ENCODE measurements around the gene FNDC3B. TPM values are rescaled to one million over a fixed set of nuclear protein-coding genes. Genes with fewer than 3 reads are reported as not detected.

Gene FNDC3B
- total RNA-seq, 1 donor from 2014 or later, result 29.5 TPM

DNA sequence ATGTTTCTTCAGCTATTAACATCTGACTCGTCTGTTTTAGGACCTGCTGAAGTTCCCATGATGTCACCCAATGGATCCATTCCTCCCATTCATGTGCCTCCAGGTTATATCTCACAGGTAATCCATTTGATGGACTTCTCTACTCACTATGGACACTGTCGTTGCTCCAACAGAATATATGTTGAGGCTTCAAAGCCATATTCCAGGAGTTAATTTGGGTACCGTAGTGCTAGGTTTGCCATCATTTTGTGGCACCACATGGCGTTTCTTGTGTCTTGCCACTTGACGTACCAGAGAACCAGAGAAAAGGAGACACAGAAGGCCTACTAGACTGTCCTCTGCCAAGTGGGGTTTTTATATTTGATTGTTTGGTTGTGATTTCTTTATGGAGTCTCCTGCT lies 187.5 kb downstream of the FNDC3B start:
- Histone ChIP-seq H3K4me1 (peaks cover 19% of the 10 kb centered on the region), H3K36me3 (no peaks in the 10 kb centered on the region), H2AFZ (replicated peaks) (no peak overlapping the region), H3K9ac (no peak overlapping the region), H3K79me2 (ENCODE audit: low read depth) (peaks cover 39% of the 10 kb centered on the region), H3K4me3 (no peak overlapping the region), H4K20me1 (ENCODE audit: low read depth) (peaks cover 18% of the 10 kb centered on the region), H3F3A (ENCODE audit: low read depth) (no peaks in the 10 kb centered on the region), H3K4me2 (no peak overlapping the region), H3K9me3 (ENCODE audit: low read depth) (no peaks in the 10 kb centered on the region), H3K27me3 (no peaks in the 10 kb centered on the region), H3K27ac (no peak overlapping the region)
- Mint-ChIP-seq H3K4me1 (peaks cover 45% of the 10 kb centered on the region), H3K9me3 (no peaks in the 10 kb centered on the region), H3K27ac (no peak overlapping the region), H3K27me3 (ENCODE audit: insufficient read depth, low read depth) (no peaks in the 10 kb centered on the region), H3K4me3 (no peak overlapping the region), H3K36me3 (peaks cover 40% of the 10 kb centered on the region)
- no peak for DNase-seq (ENCODE audit: low spot score)
- no peak for TF ChIP-seq EZH2 (IDR thresholded peaks at IDR 0.05)
- TF ChIP-seq EZH2phosphoT487 (IDR thresholded peaks at IDR 0.05), result no peak
- TF ChIP-seq, protein P1, sequence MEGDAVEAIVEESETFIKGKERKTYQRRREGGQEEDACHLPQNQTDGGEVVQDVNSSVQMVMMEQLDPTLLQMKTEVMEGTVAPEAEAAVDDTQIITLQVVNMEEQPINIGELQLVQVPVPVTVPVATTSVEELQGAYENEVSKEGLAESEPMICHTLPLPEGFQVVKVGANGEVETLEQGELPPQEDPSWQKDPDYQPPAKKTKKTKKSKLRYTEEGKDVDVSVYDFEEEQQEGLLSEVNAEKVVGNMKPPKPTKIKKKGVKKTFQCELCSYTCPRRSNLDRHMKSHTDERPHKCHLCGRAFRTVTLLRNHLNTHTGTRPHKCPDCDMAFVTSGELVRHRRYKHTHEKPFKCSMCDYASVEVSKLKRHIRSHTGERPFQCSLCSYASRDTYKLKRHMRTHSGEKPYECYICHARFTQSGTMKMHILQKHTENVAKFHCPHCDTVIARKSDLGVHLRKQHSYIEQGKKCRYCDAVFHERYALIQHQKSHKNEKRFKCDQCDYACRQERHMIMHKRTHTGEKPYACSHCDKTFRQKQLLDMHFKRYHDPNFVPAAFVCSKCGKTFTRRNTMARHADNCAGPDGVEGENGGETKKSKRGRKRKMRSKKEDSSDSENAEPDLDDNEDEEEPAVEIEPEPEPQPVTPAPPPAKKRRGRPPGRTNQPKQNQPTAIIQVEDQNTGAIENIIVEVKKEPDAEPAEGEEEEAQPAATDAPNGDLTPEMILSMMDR (IDR thresholded peaks at IDR 0.05), result no peak

DNA sequence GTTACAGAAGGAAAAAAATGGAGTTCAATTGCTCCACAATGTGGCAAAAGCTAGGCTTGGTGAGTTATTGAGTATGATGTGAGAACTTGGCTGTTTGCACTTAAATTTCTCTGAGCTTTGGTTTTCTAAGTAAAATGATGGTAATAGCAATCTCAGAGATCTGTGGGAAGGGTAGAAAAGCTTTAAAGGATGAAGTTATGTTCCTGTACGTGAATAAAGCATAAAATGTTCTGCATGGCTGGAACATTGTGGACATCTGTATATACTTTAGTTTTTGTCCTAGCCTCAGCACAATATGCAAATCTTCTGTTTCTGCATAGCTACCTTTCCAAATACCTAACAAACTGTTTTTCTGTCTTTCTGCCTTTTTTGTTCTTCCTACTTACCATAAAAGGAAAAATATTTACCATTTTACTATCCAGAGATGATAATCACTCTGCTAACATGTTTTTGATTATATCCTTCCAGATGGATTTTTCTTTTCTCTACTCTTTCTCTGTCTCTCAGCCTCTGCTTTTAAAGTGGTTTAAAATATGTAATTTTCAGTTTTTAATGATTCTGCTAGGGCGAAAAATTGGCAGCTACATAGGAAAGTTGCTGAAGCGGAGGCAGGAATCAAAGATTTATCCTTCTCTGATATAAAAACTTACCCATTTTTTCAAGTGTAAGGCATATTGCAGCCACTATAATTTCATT lies 188.1 kb downstream of the FNDC3B start:
- no peak overlapping the region for H3K27ac Mint-ChIP-seq
- H3K27me3 Mint-ChIP-seq (ENCODE audit: insufficient read depth, low read depth), result peaks cover 2% of the 10 kb centered on the region
- no peaks in the 10 kb centered on the region for H3K36me3 ChIP-seq
- no peak overlapping the region for H3K4me3 Mint-ChIP-seq
- peak overlapping the region; percentile 4 for H3K4me2 ChIP-seq
- no peak overlapping the region for H3K4me3 ChIP-seq
- H3K4me1 ChIP-seq, result peaks cover 16% of the 10 kb centered on the region
- no peaks in the 10 kb centered on the region for H3K27me3 ChIP-seq
- H3K36me3 Mint-ChIP-seq, result peaks cover 43% of the 10 kb centered on the region
- no peaks in the 10 kb centered on the region for H3K9me3 Mint-ChIP-seq
- peaks cover 45% of the 10 kb centered on the region for H3K4me1 Mint-ChIP-seq
- no peak for DNase-seq (ENCODE audit: low spot score)
- H3F3A ChIP-seq (ENCODE audit: low read depth), result no peaks in the 10 kb centered on the region
- H2AFZ ChIP-seq (replicated peaks), result no peak overlapping the region
- H3K9me3 ChIP-seq (ENCODE audit: low read depth), result no peaks in the 10 kb centered on the region
- H3K9ac ChIP-seq, result no peak overlapping the region
- H3K27ac ChIP-seq, result peak overlapping the region; percentile 36
- H4K20me1 ChIP-seq (ENCODE audit: low read depth), result peaks cover 12% of the 10 kb centered on the region
- TF ChIP-seq, protein P1 (IDR thresholded peaks at IDR 0.05), result no peak
- TF ChIP-seq EZH2 (IDR thresholded peaks at IDR 0.05) (no peak), EZH2phosphoT487 (IDR thresholded peaks at IDR 0.05) (no peak)
- H3K79me2 ChIP-seq (ENCODE audit: low read depth), result peaks cover 33% of the 10 kb centered on the region

DNA sequence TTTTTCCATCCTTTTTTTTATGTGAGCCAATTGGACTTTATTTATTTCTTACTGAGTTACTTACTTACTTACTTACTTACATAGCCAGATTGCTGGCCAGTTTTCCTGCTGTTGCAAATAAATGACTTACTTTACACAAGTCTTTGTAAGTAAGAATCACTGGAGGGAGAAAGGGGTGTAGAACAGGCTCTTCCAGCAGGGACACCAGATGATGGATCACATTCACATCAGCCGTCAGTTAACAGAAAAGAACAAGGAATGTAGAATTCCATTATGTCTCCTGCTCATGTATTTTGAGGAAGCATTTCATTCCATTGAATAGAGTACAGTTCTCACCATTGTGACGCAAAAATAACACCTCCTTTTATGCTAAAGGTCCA lies 188.6 kb downstream of the FNDC3B start:
- Mint-ChIP-seq H3K4me3 (no peak overlapping the region), H3K27me3 (ENCODE audit: insufficient read depth, low read depth) (peaks cover 3% of the 10 kb centered on the region), H3K36me3 (peaks cover 45% of the 10 kb centered on the region), H3K27ac (no peak overlapping the region), H3K9me3 (no peaks in the 10 kb centered on the region), H3K4me1 (peaks cover 39% of the 10 kb centered on the region)
- Histone ChIP-seq H3F3A (ENCODE audit: low read depth) (no peaks in the 10 kb centered on the region), H3K4me3 (no peak overlapping the region), H3K4me1 (peaks cover 14% of the 10 kb centered on the region), H3K36me3 (no peaks in the 10 kb centered on the region), H3K79me2 (ENCODE audit: low read depth) (peaks cover 31% of the 10 kb centered on the region), H4K20me1 (ENCODE audit: low read depth) (peaks cover 6% of the 10 kb centered on the region), H3K9ac (no peak overlapping the region), H3K27ac (peak overlapping the region; percentile 36), H3K9me3 (ENCODE audit: low read depth) (no peaks in the 10 kb centered on the region), H3K27me3 (no peaks in the 10 kb centered on the region), H2AFZ (replicated peaks) (no peak overlapping the region), H3K4me2 (peak overlapping the region; percentile 4)
- TF ChIP-seq, protein P1 (IDR thresholded peaks at IDR 0.05), result no peak
- TF ChIP-seq EZH2 (IDR thresholded peaks at IDR 0.05), result no peak
- no peak for TF ChIP-seq EZH2phosphoT487 (IDR thresholded peaks at IDR 0.05)
- peak; percentile 34 for DNase-seq (ENCODE audit: low spot score)

Measured in neural progenitor cell (in vitro differentiated cells).